Body of pancreas (tissue), 4 donors: ENCODE measurements around the gene RNF31. TPM values are rescaled to one million over a fixed set of nuclear protein-coding genes. Genes with fewer than 3 reads are reported as not detected.

Experiments used
- ATAC-seq: fragments of 150-250 bp; one replicate; pipeline ENCODE4 v1.9.1; 2016
- DNase-seq, 4 donors: peaks; one replicate each; pipeline ENCODE4 v3.0.0-alpha.2; 2019
- H3K27ac ChIP-seq, 4 donors: fragments of 200-600 bp; sonication (generic); 1 replicate in 3 of 4; 2 replicates in 1 of 4; pipeline versions ENCODE4 v1.5.1 to v1.6.1; 2016 to 2019; ENCODE audit warnings: mild to moderate bottlenecking in 1 of 4, mixed read lengths in 1 of 4, moderate library complexity in 1 of 4
- H3K27me3 ChIP-seq, 2 donors: fragments of 200-600 bp; sonication (generic); one replicate each; pipeline ENCODE4 v1.6.0; 2016; ENCODE audit warnings: mild to moderate bottlenecking in 1 of 2
- H3K36me3 ChIP-seq, 2 donors: fragments of 200-600 bp; sonication (generic); replicated peaks in 1 of 2; 2 replicates each; pipeline ENCODE4 v1.5.1; 2016; ENCODE audit warnings: low read depth in 2 of 2; ENCODE audit not compliant: insufficient read depth in 1 of 2
- H3K4me1 ChIP-seq: fragments of 200-600 bp; sonication (generic); one replicate; pipeline ENCODE4 v1.6.0; 2016
- H3K4me3 ChIP-seq, 2 donors: fragments of 200-600 bp; sonication (generic); 1 replicate in 1 of 2; 2 replicates in 1 of 2; pipeline ENCODE4 v1.5.1; 2016 to 2019
- H3K9me3 ChIP-seq, 3 donors: fragments of 200-600 bp; sonication (generic); 1 replicate in 2 of 3; 2 replicates in 1 of 3; pipeline ENCODE4 v1.5.1; 2016
- POLR2A ChIP-seq, 3 donors: fragments of 450-650 bp; IDR thresholded peaks; one replicate each; pipeline ENCODE4 v1.6.1; 2016; ENCODE audit warnings: antibody characterized with exemption in 3 of 3, mild to moderate bottlenecking in 2 of 3
- WGBS, 2 donors: methylation state at CpG; one replicate each; pipeline ENCODE4 v1.1.5; 2017; 5-methylcytosine and 5-hydroxymethylcytosine counted together
- intact Hi-C: fragments of 100-400 bp; cut with DNase I; formaldehyde crosslinking; loops from one replicate; pipeline ENCODE4 v1.15.1; 2023
- total RNA-seq, 2 donors: library from RNA; depleted of rRNA; stranded (reverse); fragments of >200 nt; gene quantifications; one replicate each; pipeline ENCODE4 v1.1.0, GENCODE V29; 2016
- TF ChIP-seq, protein P1 (sequence below), 7 experiments: fragments of 450-650 bp in 4 of 7; fragments of 200-600 bp in 3 of 7; sonication (generic) in 3 of 7; IDR thresholded peaks; one replicate each; pipeline ENCODE4 v1.5.1; 2016 to 2019; ENCODE audit warnings: antibody characterized with exemption in 7 of 7

The RNF31 gene
- total RNA-seq, 2 donors from 2014 or later, result 38.1 to 83.1 TPM

DNA sequence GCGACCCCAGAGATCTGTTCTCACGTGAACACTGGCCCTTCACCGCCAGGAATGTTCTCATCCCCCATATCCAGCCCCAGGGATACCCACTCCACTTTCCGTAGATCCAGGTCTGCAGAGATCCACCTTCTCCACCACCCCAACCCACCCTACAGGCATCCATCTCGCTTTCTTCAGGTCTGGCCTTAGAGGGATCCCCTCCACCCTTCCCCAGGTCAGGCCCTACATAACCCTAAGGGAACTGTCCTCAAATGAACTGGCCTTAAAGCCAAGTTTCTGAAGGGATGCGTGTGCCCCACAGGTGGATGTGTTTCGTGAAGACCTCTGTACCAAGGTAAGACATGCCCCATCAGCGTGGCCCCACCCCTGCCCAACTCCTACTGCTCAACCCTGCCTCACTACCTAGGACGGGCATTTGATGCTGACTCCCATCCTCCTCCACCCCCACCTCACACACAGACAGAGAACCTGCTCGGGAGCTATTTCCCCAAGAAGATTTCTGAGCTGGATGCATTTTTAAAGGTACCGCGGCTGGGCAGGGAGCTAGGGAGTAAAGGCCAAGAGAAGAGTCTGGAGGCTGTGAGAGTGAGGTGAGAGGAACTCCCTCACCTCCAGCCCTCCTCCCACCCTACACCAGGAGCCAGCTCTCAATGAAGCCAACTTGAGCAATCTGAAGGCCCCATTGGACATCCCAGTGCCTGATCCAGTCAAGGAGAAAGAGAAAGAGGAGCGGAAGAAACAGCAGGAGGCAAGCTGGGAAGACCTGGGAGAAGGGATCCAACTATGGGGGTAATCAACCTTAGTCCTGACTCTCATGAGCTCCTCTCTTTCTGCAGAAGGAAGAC lies 10.4 kb upstream of the RNF31 start:
- no peak for DNase-seq
- 18 to 30% methylated on average over 13 of the region's 13 CpGs for WGBS, 2 donors
- Histone ChIP-seq H3K27ac (peak overlapping the region; percentile 72 to 98 (median 94)), H3K4me3 (peak overlapping the region in 1 of 2 donors; percentile 96), H3K9me3 (no peaks in the 10 kb centered on the region), H3K36me3 (peaks cover 0 to 11% of the 10 kb centered on the region in 2 donors), H3K27me3 (no peaks in the 10 kb centered on the region), H3K4me1 (peaks cover 51% of the 10 kb centered on the region)
- intact Hi-C loops, result no loop called here
- TF ChIP-seq, protein P1, sequence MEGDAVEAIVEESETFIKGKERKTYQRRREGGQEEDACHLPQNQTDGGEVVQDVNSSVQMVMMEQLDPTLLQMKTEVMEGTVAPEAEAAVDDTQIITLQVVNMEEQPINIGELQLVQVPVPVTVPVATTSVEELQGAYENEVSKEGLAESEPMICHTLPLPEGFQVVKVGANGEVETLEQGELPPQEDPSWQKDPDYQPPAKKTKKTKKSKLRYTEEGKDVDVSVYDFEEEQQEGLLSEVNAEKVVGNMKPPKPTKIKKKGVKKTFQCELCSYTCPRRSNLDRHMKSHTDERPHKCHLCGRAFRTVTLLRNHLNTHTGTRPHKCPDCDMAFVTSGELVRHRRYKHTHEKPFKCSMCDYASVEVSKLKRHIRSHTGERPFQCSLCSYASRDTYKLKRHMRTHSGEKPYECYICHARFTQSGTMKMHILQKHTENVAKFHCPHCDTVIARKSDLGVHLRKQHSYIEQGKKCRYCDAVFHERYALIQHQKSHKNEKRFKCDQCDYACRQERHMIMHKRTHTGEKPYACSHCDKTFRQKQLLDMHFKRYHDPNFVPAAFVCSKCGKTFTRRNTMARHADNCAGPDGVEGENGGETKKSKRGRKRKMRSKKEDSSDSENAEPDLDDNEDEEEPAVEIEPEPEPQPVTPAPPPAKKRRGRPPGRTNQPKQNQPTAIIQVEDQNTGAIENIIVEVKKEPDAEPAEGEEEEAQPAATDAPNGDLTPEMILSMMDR (IDR thresholded peaks at IDR 0.05), result no peak
- no peak for TF ChIP-seq POLR2A (IDR thresholded peaks at IDR 0.05)
- ATAC-seq, result no peak

DNA sequence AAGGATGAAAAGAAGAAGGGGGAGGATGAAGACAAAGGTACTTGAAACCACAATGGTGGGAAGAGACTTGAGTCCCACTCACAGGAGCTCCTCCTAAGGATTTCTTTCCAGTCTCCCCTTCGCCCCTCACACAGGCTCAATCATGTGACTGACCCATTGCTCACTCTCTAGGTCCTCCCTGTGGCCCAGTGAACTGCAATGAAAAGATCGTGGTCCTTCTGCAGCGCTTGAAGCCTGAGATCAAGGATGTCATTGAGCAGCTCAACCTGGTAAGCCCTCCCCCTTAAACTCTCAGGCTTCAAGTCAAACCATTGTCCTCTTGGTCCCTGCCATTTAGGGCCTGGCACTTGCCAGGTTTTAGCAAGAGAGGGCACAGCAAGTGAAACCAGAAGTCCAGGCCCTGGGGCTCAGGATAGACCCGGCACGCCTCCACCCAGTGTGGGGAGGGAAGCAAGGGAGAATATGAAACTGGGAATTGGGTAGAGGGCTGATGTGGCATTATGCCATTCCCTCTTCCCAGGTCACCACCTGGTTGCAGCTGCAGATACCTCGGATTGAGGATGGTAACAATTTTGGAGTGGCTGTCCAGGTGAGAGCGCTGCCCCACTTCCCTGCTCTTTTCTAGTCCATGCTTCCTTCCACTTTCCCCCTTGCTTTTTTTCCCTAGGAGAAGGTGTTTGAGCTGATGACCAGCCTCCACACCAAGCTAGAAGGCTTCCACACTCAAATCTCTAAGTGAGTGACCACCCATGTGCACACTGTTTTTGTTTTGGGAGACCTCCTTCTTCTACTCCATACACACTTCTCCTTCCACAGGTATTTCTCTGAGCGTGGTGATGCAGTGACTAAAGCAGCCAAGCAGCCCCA lies 9.5 kb upstream of the RNF31 start:
- intact Hi-C loops, result no loop called here
- 82 to 88% methylated on average over 6 to 8 of the region's 8 CpGs for WGBS, 2 donors
- peak overlapping the region in 2 of 4 donors; percentile 96 to 98 for H3K27ac ChIP-seq
- no peaks in the 10 kb centered on the region for H3K9me3 ChIP-seq
- peaks cover 50% of the 10 kb centered on the region for H3K4me1 ChIP-seq
- TF ChIP-seq, protein P1 (IDR thresholded peaks at IDR 0.05), result no peak
- no peak for TF ChIP-seq POLR2A (IDR thresholded peaks at IDR 0.05)
- H3K27me3 ChIP-seq, result no peaks in the 10 kb centered on the region
- peaks cover 0 to 11% of the 10 kb centered on the region in 2 donors for H3K36me3 ChIP-seq
- DNase-seq (no peak), ATAC-seq (no peak)
- H3K4me3 ChIP-seq, result no peak overlapping the region

DNA sequence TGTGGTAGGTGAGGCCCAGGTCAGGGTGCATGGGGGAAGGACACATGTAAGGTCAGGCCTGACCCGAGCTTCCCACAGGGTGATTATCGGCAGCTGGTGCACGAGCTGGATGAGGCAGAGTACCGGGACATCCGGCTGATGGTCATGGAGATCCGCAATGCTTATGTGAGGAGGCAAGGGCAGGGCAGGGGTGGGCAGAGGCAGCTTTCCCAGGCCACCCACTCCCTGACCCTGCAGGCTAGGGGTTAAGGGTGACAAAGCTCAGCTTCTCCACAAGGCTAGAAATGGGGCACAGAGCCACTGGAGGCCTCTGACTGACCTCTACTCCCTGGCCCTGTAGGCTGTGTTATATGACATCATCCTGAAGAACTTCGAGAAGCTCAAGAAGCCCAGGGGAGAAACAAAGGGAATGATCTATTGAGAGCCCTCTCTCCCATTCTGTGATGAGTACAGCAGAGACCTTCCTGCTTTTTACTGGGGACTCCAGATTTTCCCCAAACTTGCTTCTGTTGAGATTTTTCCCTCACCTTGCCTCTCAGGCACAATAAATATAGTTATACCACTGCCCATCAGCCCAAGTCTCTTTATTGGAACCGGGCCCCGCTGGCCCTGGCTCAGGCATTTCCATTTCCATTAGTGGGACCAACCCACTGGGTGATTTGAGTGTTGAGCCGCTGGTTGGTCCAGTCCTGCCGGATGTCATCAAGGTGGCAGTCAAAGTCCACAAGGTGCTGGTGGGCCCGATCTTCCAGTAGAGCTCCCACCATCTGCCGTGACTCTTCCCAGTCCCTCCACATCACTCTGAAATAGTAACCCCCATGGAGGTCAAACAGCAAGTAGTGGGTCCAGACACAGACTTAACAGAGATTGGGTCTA lies 8.7 kb upstream of the RNF31 start:
- Histone ChIP-seq H3K4me1 (peaks cover 46% of the 10 kb centered on the region), H3K27me3 (no peaks in the 10 kb centered on the region), H3K4me3 (no peak overlapping the region), H3K9me3 (no peaks in the 10 kb centered on the region), H3K27ac (peak overlapping the region in 2 of 4 donors; percentile 12 to 82), H3K36me3 (peaks cover 0 to 11% of the 10 kb centered on the region in 2 donors)
- no peak for ATAC-seq
- TF ChIP-seq POLR2A (IDR thresholded peaks at IDR 0.05), result no peak
- TF ChIP-seq, protein P1 (IDR thresholded peaks at IDR 0.05), result no peak
- DNase-seq, result no peak
- intact Hi-C loops, result no loop called here
- WGBS, 2 donors, result 60 to 77% methylated on average over 12 to 13 of the region's 13 CpGs

DNA sequence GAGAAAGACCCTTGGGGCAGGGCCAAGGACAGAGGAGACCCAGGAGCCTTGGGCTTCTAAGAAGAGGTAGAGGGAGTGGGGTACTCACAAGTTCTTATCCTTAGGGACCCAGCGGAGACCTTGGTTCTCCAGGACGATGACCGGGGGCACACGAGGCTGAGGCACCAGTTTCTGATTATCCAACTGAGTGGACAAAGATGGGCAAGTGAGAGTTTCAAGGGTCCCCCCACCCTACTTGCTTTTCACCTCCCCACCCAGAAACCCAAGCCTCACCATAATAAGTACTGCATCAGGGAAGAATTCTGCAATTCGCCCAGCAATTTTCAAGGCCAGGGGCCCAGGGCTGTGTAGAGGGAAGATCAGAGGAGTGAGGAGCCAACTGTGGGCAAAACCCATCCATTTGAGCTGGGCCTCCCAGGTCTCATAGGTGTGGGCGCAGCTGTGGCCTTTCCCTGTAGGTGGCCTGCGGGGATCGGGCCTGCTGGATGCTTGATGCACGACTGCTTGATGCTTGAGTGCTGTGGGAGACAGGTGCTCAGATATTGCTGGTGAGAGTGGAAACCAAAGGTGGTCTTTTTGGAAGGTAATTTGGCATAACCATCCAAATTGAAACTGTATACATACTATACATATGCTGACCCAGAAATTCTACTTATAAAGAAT lies 7.9 kb upstream of the RNF31 start:
- intact Hi-C loops, result no loop called here
- Histone ChIP-seq H3K4me1 (peaks cover 46% of the 10 kb centered on the region), H3K27me3 (no peaks in the 10 kb centered on the region), H3K36me3 (peaks cover 0 to 11% of the 10 kb centered on the region in 2 donors), H3K9me3 (no peaks in the 10 kb centered on the region), H3K4me3 (no peak overlapping the region), H3K27ac (peak overlapping the region in 2 of 4 donors; percentile 12 to 82)
- WGBS, 2 donors, result 55 to 56% methylated on average over 9 of the region's 9 CpGs
- no peak for ATAC-seq
- TF ChIP-seq, protein P1 (IDR thresholded peaks at IDR 0.05), result no peak
- peak in 1 of 4 donors; percentile 42 for DNase-seq
